PC-9 (cell line): ENCODE measurements around the gene PIK3R3.

Experiments
- CTCF ChIP-seq: fragments of 200-600 bp; sonication (generic); conservative IDR thresholded peaks from 2 replicates; pipeline ENCODE4 v1.6.1; 2017; ENCODE audit warnings: mixed run types, antibody characterized with exemption, mild to moderate bottlenecking, moderate library complexity
- EZH2 ChIP-seq: fragments of 200-600 bp; sonication (generic); IDR thresholded peaks from 2 replicates; pipeline ENCODE4 v1.8.0; 2017; ENCODE audit warnings: antibody characterized with exemption, low read depth

- no peak for TF ChIP-seq CTCF
- no peak for TF ChIP-seq EZH2
These were observed 39.4 kb upstream of the PIK3R3 start for GRCh38 chr1:46171871-46172270.
